ENCODE measurements around the gene HMCN2. TPM values are rescaled to one million over a fixed set of nuclear protein-coding genes. Genes with fewer than 3 reads are reported as not detected.

HMCN2 gene
- total and polyA plus RNA-seq, 4 donors, result 0.25 to 14.8 (median 4.6) TPM

DNA sequence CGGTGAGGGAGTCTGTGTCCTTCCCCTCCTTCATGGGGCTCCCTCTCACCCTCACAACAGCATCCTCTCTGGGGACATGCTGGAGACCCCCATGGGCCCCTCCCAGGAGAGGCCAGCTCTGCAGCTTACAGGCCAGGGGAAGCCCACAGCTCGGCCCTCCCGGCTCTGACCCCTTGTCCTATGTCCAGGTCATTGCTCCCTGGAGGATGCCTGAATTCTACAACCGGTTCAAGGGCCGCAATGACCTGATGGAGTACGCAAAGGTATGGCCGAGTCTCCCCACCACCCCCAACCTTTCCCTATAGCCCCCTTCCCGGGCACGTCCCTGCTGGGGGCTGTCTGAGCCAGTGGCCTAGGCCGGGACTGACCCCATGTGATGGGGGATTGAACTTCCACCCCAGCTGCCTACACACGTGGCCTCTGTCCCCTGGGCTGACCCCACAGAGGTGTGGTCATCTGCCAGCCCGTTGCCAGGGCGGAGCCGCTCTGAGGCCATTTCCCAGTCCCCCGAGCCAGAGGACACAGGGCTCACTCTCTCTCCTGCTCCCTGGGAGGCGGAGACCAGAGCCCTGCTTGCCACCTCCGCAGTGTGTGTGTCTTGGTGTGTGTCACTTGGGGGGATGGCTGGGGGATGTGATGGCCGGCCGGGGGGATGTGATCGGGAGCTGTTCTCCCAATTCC, 201.1 kb downstream of the HMCN2 start:
- H3K27ac ChIP-seq (ENCODE audit: low read depth in 1 of 2, low read length in 2 of 2), result no peak overlapping the region
- 86 to 88% methylated on average over 18 to 20 of the region's 20 CpGs for WGBS, 2 donors
- H3K27me3 ChIP-seq (ENCODE audit: control insufficient read depth in 1 of 2, insufficient read depth in 2 of 2, low read length in 1 of 2), result no peaks in the 10 kb centered on the region
- DNase-seq (no peak), ATAC-seq (ENCODE audit: low FRiP score) (no peak)
- no peak overlapping the region for H3K4me3 ChIP-seq (ENCODE audit: low read length in 2 of 2)
- no peaks in the 10 kb centered on the region for H3K36me3 ChIP-seq (ENCODE audit: control insufficient read depth in 1 of 2, insufficient read depth in 2 of 2, low read length in 1 of 2)
- no peaks in the 10 kb centered on the region for H3K4me1 ChIP-seq (ENCODE audit: control insufficient read depth in 1 of 2, insufficient read depth in 2 of 2, low read length in 2 of 2)
- no peaks in the 10 kb centered on the region for H3K9me3 ChIP-seq (ENCODE audit: control insufficient read depth, low read length)
- intact Hi-C loops (cut with DNase I), result no loop called here

DNA sequence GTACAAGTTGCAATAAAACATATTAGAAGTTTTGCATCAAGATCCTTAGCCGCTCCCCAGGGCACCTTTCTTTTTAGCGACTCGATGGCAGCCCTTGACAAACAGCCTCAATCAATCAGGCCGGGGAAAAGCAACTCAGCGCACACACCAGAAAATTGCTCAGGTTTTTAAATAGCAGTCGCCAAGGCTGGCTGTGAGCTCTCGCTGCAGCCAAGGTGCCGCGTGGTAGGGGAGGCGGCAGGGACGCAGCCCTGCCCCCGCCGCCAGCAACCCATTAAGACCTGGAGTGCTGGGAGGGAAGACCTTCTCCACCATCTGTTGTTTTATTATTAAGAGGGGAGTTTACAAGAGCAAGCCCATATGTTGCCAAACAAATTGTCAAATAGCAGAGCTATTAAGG, 201.8 kb downstream of the HMCN2 start:
- H3K27me3 ChIP-seq (ENCODE audit: control insufficient read depth in 1 of 2, insufficient read depth in 2 of 2, low read length in 1 of 2), result no peaks in the 10 kb centered on the region
- no peak overlapping the region for H3K4me3 ChIP-seq (ENCODE audit: low read length in 2 of 2)
- ATAC-seq (ENCODE audit: low FRiP score) (no peak), DNase-seq (no peak)
- no peaks in the 10 kb centered on the region for H3K36me3 ChIP-seq (ENCODE audit: control insufficient read depth in 1 of 2, insufficient read depth in 2 of 2, low read length in 1 of 2)
- no peak overlapping the region for H3K27ac ChIP-seq (ENCODE audit: low read depth in 1 of 2, low read length in 2 of 2)
- H3K4me1 ChIP-seq (ENCODE audit: control insufficient read depth in 1 of 2, insufficient read depth in 2 of 2, low read length in 2 of 2), result no peaks in the 10 kb centered on the region
- intact Hi-C loops (cut with DNase I), result no loop called here
- H3K9me3 ChIP-seq (ENCODE audit: control insufficient read depth, low read length), result no peaks in the 10 kb centered on the region
- 75 to 81% methylated on average over 13 of the region's 13 CpGs for WGBS, 2 donors

DNA sequence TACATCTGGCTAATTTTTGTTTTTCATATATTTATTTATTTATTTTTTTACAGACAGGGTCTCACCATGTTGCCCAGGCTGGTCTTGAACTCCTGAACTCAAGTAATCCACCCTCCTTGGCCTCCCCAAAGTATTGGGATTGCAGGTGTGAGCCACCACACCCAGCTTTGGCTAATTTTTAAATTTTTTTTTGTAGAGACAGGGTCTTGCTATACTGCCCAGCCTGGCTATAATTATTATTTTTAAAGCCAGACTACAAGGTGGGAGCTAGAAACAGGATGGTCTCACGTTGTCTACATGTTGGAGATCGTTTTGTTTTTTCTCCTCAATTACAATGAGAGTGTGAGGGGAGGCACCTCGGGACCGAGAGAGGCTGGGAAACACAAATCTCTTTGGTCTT, 203.0 kb downstream of the HMCN2 start:
- ATAC-seq (ENCODE audit: low FRiP score), result no peak
- intact Hi-C loops (cut with DNase I), result no loop called here
- no peak for DNase-seq
- no peaks in the 10 kb centered on the region for H3K36me3 ChIP-seq (ENCODE audit: control insufficient read depth in 1 of 2, insufficient read depth in 2 of 2, low read length in 1 of 2)
- H3K27ac ChIP-seq (ENCODE audit: low read depth in 1 of 2, low read length in 2 of 2), result no peak overlapping the region
- no peak overlapping the region for H3K4me3 ChIP-seq (ENCODE audit: low read length in 2 of 2)
- 72 to 83% methylated on average over 4 of the region's 4 CpGs for WGBS, 2 donors
- H3K4me1 ChIP-seq (ENCODE audit: control insufficient read depth in 1 of 2, insufficient read depth in 2 of 2, low read length in 2 of 2), result no peaks in the 10 kb centered on the region
- H3K27me3 ChIP-seq (ENCODE audit: control insufficient read depth in 1 of 2, insufficient read depth in 2 of 2, low read length in 1 of 2), result no peaks in the 10 kb centered on the region
- H3K9me3 ChIP-seq (ENCODE audit: control insufficient read depth, low read length), result no peaks in the 10 kb centered on the region

DNA sequence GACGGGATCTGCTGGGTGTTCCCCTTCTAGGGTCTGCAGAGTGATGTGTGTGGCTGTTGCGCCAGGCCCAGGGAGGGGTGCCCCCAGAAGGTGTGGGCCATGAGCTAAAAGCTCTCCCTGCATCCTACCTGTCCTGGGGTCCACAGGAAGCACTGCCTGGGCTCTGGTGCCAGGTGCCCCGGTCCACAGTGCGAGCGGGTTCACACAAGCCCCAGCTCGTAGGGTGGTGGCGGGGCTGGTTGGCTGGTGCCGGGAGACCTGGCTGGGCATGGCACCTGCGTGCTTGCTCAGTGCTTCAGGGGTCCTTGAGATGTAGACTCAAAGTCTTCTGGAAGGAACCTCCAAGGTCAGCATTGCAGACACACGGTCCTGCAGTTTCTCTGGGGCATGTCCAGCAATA, 204.7 kb downstream of the HMCN2 start:
- intact Hi-C loops (cut with DNase I), result no loop called here
- Histone ChIP-seq H3K4me1 (ENCODE audit: control insufficient read depth in 1 of 2, insufficient read depth in 2 of 2, low read length in 2 of 2) (no peaks in the 10 kb centered on the region), H3K27ac (ENCODE audit: low read depth in 1 of 2, low read length in 2 of 2) (no peak overlapping the region), H3K9me3 (ENCODE audit: control insufficient read depth, low read length) (no peaks in the 10 kb centered on the region), H3K36me3 (ENCODE audit: control insufficient read depth in 1 of 2, insufficient read depth in 2 of 2, low read length in 1 of 2) (no peaks in the 10 kb centered on the region), H3K4me3 (ENCODE audit: low read length in 2 of 2) (no peak overlapping the region), H3K27me3 (ENCODE audit: control insufficient read depth in 1 of 2, insufficient read depth in 2 of 2, low read length in 1 of 2) (no peaks in the 10 kb centered on the region)
- no peak for DNase-seq
- 95% methylated on average over 10 of the region's 10 CpGs for WGBS, 2 donors
- ATAC-seq (ENCODE audit: low FRiP score), result no peak

DNA sequence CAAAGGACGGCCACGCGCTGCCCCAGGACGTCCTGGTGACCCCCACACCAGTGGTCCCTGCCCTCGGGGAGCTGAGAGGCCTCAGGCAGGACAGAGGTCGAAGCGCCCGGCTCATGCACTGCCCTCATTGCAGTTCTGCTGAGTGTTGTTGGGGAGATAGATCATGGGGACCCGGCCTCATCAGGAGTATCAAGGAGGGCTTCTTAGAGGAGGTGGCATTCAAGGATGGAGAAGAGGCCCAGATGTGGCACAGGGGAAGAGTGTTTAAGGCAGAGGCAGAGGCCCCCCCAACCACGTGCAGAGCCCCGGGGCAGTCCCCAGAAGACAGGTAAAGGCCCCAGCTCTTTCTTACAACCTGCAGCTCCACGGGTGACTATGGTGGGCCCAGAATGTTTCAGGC, 205.4 kb downstream of the HMCN2 start:
- ATAC-seq (ENCODE audit: low FRiP score), result no peak
- Histone ChIP-seq H3K4me1 (ENCODE audit: control insufficient read depth in 1 of 2, insufficient read depth in 2 of 2, low read length in 2 of 2) (no peaks in the 10 kb centered on the region), H3K27me3 (ENCODE audit: control insufficient read depth in 1 of 2, insufficient read depth in 2 of 2, low read length in 1 of 2) (no peaks in the 10 kb centered on the region), H3K36me3 (ENCODE audit: control insufficient read depth in 1 of 2, insufficient read depth in 2 of 2, low read length in 1 of 2) (no peaks in the 10 kb centered on the region), H3K9me3 (ENCODE audit: control insufficient read depth, low read length) (no peaks in the 10 kb centered on the region), H3K4me3 (ENCODE audit: low read length in 2 of 2) (no peak overlapping the region), H3K27ac (ENCODE audit: low read depth in 1 of 2, low read length in 2 of 2) (no peak overlapping the region)
- intact Hi-C loops (cut with DNase I), result no loop called here
- WGBS, 2 donors, result 90 to 95% methylated on average over 12 of the region's 12 CpGs
- DNase-seq, result no peak

DNA sequence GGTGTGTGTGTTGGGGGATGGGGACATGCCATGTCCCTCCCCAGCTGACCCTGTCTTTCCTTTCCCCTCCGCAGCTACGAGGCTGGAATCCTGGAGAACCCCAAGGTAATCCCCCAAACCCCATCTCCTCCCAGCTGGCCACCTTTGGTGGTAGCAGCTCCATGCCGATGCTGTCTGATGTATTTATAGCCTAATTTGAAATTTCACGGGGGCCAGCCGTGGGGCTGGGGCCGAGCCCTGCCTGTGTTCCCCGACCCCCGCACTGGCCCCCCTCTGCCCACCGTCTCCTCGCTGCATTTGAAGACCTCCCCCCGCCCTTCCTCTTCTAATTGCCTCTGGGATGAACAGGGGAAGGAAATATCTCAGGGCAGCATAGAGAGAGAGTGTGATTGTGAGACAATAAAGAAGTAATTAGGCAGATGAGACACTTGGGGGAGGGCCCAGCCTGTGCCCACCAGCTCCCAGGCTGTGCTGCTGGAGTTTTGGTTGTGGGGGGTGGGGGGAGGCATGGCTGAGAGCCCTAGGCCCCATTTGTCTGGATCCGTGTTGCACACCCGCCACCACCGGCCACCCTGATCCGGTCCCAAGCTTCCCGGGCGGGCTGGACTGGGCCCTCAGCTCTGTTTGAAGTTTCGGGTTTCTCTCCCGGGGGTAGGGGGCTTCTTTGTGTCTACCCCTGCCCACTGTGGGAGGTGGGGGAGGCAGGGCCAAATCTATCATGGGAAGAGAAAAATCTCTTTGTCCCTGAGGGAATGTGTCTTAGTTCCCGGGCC, 206.0 kb downstream of the HMCN2 start:
- Histone ChIP-seq H3K9me3 (ENCODE audit: control insufficient read depth, low read length) (no peaks in the 10 kb centered on the region), H3K36me3 (ENCODE audit: control insufficient read depth in 1 of 2, insufficient read depth in 2 of 2, low read length in 1 of 2) (no peaks in the 10 kb centered on the region), H3K27me3 (ENCODE audit: control insufficient read depth in 1 of 2, insufficient read depth in 2 of 2, low read length in 1 of 2) (no peaks in the 10 kb centered on the region), H3K27ac (ENCODE audit: low read depth in 1 of 2, low read length in 2 of 2) (no peak overlapping the region), H3K4me3 (ENCODE audit: low read length in 2 of 2) (no peak overlapping the region), H3K4me1 (ENCODE audit: control insufficient read depth in 1 of 2, insufficient read depth in 2 of 2, low read length in 2 of 2) (no peaks in the 10 kb centered on the region)
- DNase-seq (no peak), ATAC-seq (ENCODE audit: low FRiP score) (no peak)
- 83 to 89% methylated on average over 20 of the region's 20 CpGs for WGBS, 2 donors
- intact Hi-C loops (cut with DNase I), result no loop called here

DNA sequence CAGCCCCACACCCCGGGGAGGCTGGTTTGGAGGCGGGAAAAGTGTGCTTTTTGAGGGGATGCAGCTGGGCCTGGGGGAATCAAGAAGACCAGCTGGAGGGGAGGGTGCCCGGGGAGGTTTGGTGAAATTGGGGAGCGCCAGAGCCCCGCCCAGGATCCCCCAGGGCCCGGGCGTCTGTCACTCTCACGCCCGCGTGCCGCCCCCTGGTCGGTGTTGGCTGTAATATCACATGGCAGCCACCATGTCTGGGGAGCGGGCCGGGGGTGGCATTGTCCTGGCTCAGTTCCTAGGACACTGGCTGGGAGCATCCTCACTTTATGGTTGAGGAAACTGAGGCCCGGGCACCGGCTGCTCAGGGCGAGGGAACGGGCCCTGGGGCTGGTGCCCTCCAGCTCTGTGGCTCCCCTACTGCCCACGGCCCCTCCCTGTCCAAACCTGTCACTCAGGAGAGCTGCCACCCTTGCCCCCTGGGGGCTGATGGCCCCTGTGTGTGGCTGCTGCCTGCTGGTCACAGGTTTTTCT, 206.7 kb downstream of the HMCN2 start:
- Histone ChIP-seq H3K27ac (ENCODE audit: low read depth in 1 of 2, low read length in 2 of 2) (no peak overlapping the region), H3K27me3 (ENCODE audit: control insufficient read depth in 1 of 2, insufficient read depth in 2 of 2, low read length in 1 of 2) (no peaks in the 10 kb centered on the region), H3K9me3 (ENCODE audit: control insufficient read depth, low read length) (no peaks in the 10 kb centered on the region), H3K4me3 (ENCODE audit: low read length in 2 of 2) (no peak overlapping the region), H3K36me3 (ENCODE audit: control insufficient read depth in 1 of 2, insufficient read depth in 2 of 2, low read length in 1 of 2) (no peaks in the 10 kb centered on the region), H3K4me1 (ENCODE audit: control insufficient read depth in 1 of 2, insufficient read depth in 2 of 2, low read length in 2 of 2) (no peaks in the 10 kb centered on the region)
- ATAC-seq (ENCODE audit: low FRiP score), result no peak
- 87 to 88% methylated on average over 19 of the region's 19 CpGs for WGBS, 2 donors
- DNase-seq, result no peak
- intact Hi-C loops (cut with DNase I), result no loop called here

DNA sequence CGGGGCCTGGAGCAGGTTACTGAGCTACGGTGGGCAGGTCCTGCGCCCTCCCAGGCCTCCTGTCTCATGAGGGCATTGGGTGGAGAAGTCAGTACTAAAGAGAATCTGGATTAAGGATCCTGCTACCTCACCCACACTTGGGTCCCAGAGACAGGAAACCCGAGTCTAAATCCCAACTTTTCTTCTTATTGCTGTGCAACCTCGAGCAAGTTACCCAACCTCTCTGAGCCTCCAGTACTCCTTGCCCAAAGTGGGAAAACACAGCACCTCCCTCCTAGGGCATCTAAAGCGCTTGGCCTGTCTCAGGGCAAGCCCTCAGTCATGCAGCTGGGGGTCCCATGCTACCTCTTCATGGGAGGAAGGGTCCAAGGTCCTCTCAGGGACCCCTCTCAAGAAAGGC, 207.4 kb downstream of the HMCN2 start:
- no peak for ATAC-seq (ENCODE audit: low FRiP score)
- DNase-seq, result no peak
- intact Hi-C loops (cut with DNase I), result no loop called here
- no peak overlapping the region for H3K27ac ChIP-seq (ENCODE audit: low read depth in 1 of 2, low read length in 2 of 2)
- no peaks in the 10 kb centered on the region for H3K36me3 ChIP-seq (ENCODE audit: control insufficient read depth in 1 of 2, insufficient read depth in 2 of 2, low read length in 1 of 2)
- no peaks in the 10 kb centered on the region for H3K27me3 ChIP-seq (ENCODE audit: control insufficient read depth in 1 of 2, insufficient read depth in 2 of 2, low read length in 1 of 2)
- no peak overlapping the region for H3K4me3 ChIP-seq (ENCODE audit: low read length in 2 of 2)
- H3K9me3 ChIP-seq (ENCODE audit: control insufficient read depth, low read length), result no peaks in the 10 kb centered on the region
- H3K4me1 ChIP-seq (ENCODE audit: control insufficient read depth in 1 of 2, insufficient read depth in 2 of 2, low read length in 2 of 2), result no peaks in the 10 kb centered on the region
- 95% methylated on average over 6 of the region's 6 CpGs for WGBS, 2 donors

DNA sequence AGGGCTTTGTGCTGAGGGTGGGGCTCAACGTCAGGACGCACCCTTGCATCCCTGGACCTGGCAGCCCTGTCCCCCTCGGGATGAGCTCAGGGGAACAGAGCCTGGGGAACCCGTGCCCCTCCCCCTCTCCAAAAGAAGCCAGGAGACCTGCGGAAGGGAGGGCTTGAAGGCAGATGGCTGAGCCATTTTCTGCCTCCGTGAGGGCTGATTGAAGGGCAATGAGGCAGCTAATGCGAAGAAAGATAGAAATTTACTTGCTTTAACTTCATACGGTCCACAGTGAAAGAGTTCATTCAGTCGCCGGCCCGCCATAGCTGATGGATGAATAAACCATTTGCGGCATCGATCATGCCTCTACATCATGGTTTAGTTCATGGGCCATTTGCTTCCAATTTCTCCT, 208.0 kb downstream of the HMCN2 start:
- no peak overlapping the region for H3K27ac ChIP-seq (ENCODE audit: low read depth in 1 of 2, low read length in 2 of 2)
- WGBS, 2 donors, result 67 to 76% methylated on average over 13 of the region's 13 CpGs
- no peaks in the 10 kb centered on the region for H3K36me3 ChIP-seq (ENCODE audit: control insufficient read depth in 1 of 2, insufficient read depth in 2 of 2, low read length in 1 of 2)
- no peak overlapping the region for H3K4me3 ChIP-seq (ENCODE audit: low read length in 2 of 2)
- ATAC-seq (ENCODE audit: low FRiP score) (no peak), DNase-seq (no peak)
- intact Hi-C loops (cut with DNase I), result no loop called here
- H3K27me3 ChIP-seq (ENCODE audit: control insufficient read depth in 1 of 2, insufficient read depth in 2 of 2, low read length in 1 of 2), result no peaks in the 10 kb centered on the region
- no peaks in the 10 kb centered on the region for H3K9me3 ChIP-seq (ENCODE audit: control insufficient read depth, low read length)
- H3K4me1 ChIP-seq (ENCODE audit: control insufficient read depth in 1 of 2, insufficient read depth in 2 of 2, low read length in 2 of 2), result no peaks in the 10 kb centered on the region

Measured in aorta (tissue), 5 donors.